Nucleus accumbens (tissue), 56 donors: ENCODE measurements around the gene ARHGAP24.

Experiments used
- DNase-seq, 56 donors: peaks; one replicate each; lab custom pipeline; 2025; lab: John Stamatoyannopoulos, UW

Gene ARHGAP24

GRCh38 chr4:85763202-85763601 lies 288.3 kb downstream of the ARHGAP24 start:
- no peak for DNase-seq

- DNase-seq = no peak
Measured at GRCh38 chr4:85767649-85768048, 292.7 kb downstream of the ARHGAP24 start.

- no peak for DNase-seq
Measured at GRCh38 chr4:85769009-85769408, 294.1 kb downstream of the ARHGAP24 start.

- DNase-seq = no peak
Measured at GRCh38 chr4:85772470-85772869, 297.5 kb downstream of the ARHGAP24 start.

- no peak for DNase-seq
Measured at GRCh38 chr4:85773372-85773771, 298.4 kb downstream of the ARHGAP24 start.

GRCh38 chr4:85774000-85774399 lies 299.1 kb downstream of the ARHGAP24 start:
- DNase-seq = no peak

- DNase-seq = no peak
Measured at GRCh38 chr4:85774489-85774888, 299.5 kb downstream of the ARHGAP24 start.

- no peak for DNase-seq
Measured at GRCh38 chr4:85776096-85776495, 301.1 kb downstream of the ARHGAP24 start.

GRCh38 chr4:85776579-85776978 lies 301.6 kb downstream of the ARHGAP24 start:
- no peak for DNase-seq

- no peak for DNase-seq
Measured at GRCh38 chr4:85777908-85778631, 303.1 kb downstream of the ARHGAP24 start.

- DNase-seq = no peak
Measured at GRCh38 chr4:85778632-85779131, 303.7 kb downstream of the ARHGAP24 start.

GRCh38 chr4:85779165-85779564 lies 304.2 kb downstream of the ARHGAP24 start:
- no peak for DNase-seq

GRCh38 chr4:85780664-85781063 lies 305.7 kb downstream of the ARHGAP24 start:
- DNase-seq = peak in 2 of 56 donors; percentile 3 to 5

- no peak for DNase-seq
Measured at GRCh38 chr4:85783483-85783882, 308.5 kb downstream of the ARHGAP24 start.

GRCh38 chr4:85783900-85784299 lies 308.9 kb downstream of the ARHGAP24 start:
- no peak for DNase-seq

GRCh38 chr4:85784348-85784747 lies 309.4 kb downstream of the ARHGAP24 start:
- DNase-seq = peak in 11 of 56 donors; percentile 3 to 51 (median 18)

- DNase-seq = no peak
Measured at GRCh38 chr4:85784947-85785346, 310.0 kb downstream of the ARHGAP24 start.

- no peak for DNase-seq
Measured at GRCh38 chr4:85787133-85787532, 312.2 kb downstream of the ARHGAP24 start.

- no peak for DNase-seq
Measured at GRCh38 chr4:85788604-85789003, 313.7 kb downstream of the ARHGAP24 start.

GRCh38 chr4:85789241-85789640 lies 314.3 kb downstream of the ARHGAP24 start:
- no peak for DNase-seq

- DNase-seq = no peak
Measured at GRCh38 chr4:85790582-85790981, 315.6 kb downstream of the ARHGAP24 start.

- DNase-seq = no peak
Measured at GRCh38 chr4:85792376-85793232, 317.7 kb downstream of the ARHGAP24 start.
